Activated naive CD8-positive, alpha-beta T cell treated with anti-CD3 and anti-CD28 coated beads, Interleukin-2, amount 10 ng/mL, durations not matched to agents 7 days and 5 days (primary cell): Measurements from ENCODE around the gene PRSS36. TPM values are rescaled to one million over a fixed set of nuclear protein-coding genes. Genes with fewer than 3 reads are reported as not detected.

Experiments used
- ATAC-seq: fragments of 150-1000 bp; cut with Tn5 transposase; one replicate; pipeline ENCODE4 v1.10.0; 2021; ENCODE audit warnings: low read depth, moderate library complexity
- POLR2A ChIA-PET: fragments of 350-600 bp; sonication (Branson Sonifier 250); formaldehyde crosslinking; loops from one replicate; lab custom pipeline; 2021; ENCODE audit warnings: antibody characterized with exemption; lab: Charles Lee
- DNase-seq: peaks from one replicate; pipeline ENCODE4 v3.0.0; 2021
- H3K27ac Mint-ChIP-seq: one replicate; pipeline ENCODE4 v1.8.0; 2022; ENCODE audit warnings: mild to moderate bottlenecking, mixed read lengths
- H3K27me3 Mint-ChIP-seq: one replicate; pipeline ENCODE4 v1.8.0; 2022; ENCODE audit warnings: mild to moderate bottlenecking, moderate library complexity, mixed read lengths
- H3K36me3 Mint-ChIP-seq: one replicate; pipeline ENCODE4 v1.8.0; 2021; ENCODE audit warnings: mild to moderate bottlenecking, mixed read lengths
- H3K4me1 Mint-ChIP-seq: one replicate; pipeline ENCODE4 v1.8.0; 2021; ENCODE audit warnings: mixed read lengths
- H3K4me3 Mint-ChIP-seq: one replicate; pipeline ENCODE4 v1.8.0; 2022; ENCODE audit warnings: mild to moderate bottlenecking, moderate library complexity, mixed read lengths
- H3K9me3 Mint-ChIP-seq: one replicate; pipeline ENCODE4 v1.8.0; 2021; ENCODE audit warnings: mixed read lengths
- total RNA-seq, 2 experiments: library from RNA; stranded (reverse); gene quantifications; one replicate each; pipeline ENCODE4 v1.2.3, GENCODE V29; 2021

The PRSS36 gene
- total RNA-seq, 2 experiments from 2014 or later: 0.31 to 1.1 TPM

- Mint-ChIP-seq H3K9me3 (no peaks in the 10 kb centered on the region), H3K27ac (peak overlapping the region; percentile 52), H3K4me3 (no peak overlapping the region), H3K4me1 (peaks cover 61% of the 10 kb centered on the region), H3K36me3 (peaks cover 68% of the 10 kb centered on the region), H3K27me3 (no peaks in the 10 kb centered on the region)
- POLR2A ChIA-PET: interaction anchor here (2.4 to 5.2 kb wide), 2 partner anchors 8 to 10 kb away, joined by 10 to 32 read pairs; partner anchors contain the start of gene FUS
- ATAC-seq: no peak
- DNase-seq: no peak
Measured at GRCh38 chr16:31190061-31190460, 40.2 kb upstream of the PRSS36 start.

- Mint-ChIP-seq H3K27me3 (no peaks in the 10 kb centered on the region), H3K36me3 (peaks cover 73% of the 10 kb centered on the region), H3K4me3 (no peak overlapping the region), H3K9me3 (no peaks in the 10 kb centered on the region), H3K4me1 (peaks cover 63% of the 10 kb centered on the region), H3K27ac (no peak overlapping the region)
- ATAC-seq: no peak
- DNase-seq: no peak
- POLR2A ChIA-PET: interaction anchor here (2.4 to 5.2 kb wide), 2 partner anchors 9 to 10 kb away, joined by 10 to 32 read pairs; partner anchors contain the start of gene FUS
Measured at GRCh38 chr16:31189412-31189778, 39.5 kb upstream of the PRSS36 start.

- Mint-ChIP-seq H3K4me3 (no peak overlapping the region), H3K27me3 (no peaks in the 10 kb centered on the region), H3K9me3 (no peaks in the 10 kb centered on the region), H3K36me3 (peaks cover 76% of the 10 kb centered on the region), H3K4me1 (peaks cover 65% of the 10 kb centered on the region), H3K27ac (peak overlapping the region; percentile 26)
- DNase-seq: no peak
- ATAC-seq: no peak
- POLR2A ChIA-PET: interaction anchor here (0.6 to 5.2 kb wide), 6 partner anchors 9 to 239 kb away, joined by 3 to 32 read pairs (median 6); partner anchors contain the start of gene FUS
Measured at GRCh38 chr16:31188450-31189411, 38.9 kb upstream of the PRSS36 start.

GRCh38 chr16:31187808-31188189 lies 37.9 kb upstream of the PRSS36 start:
- Mint-ChIP-seq H3K9me3 (no peaks in the 10 kb centered on the region), H3K4me1 (peaks cover 70% of the 10 kb centered on the region), H3K27me3 (no peaks in the 10 kb centered on the region), H3K27ac (no peak overlapping the region), H3K4me3 (no peak overlapping the region), H3K36me3 (peaks cover 80% of the 10 kb centered on the region)
- no peak for DNase-seq
- no peak for ATAC-seq
- POLR2A ChIA-PET: interaction anchor here (0.6 to 3.2 kb wide), 4 partner anchors 10 to 238 kb away, joined by 3 to 20 read pairs (median 3); no protein-coding TSS in a partner anchor

- POLR2A ChIA-PET: interaction anchor here (0.6 to 3.2 kb wide), 5 partner anchors 10 to 193 kb away, joined by 3 to 20 read pairs (median 3); no protein-coding TSS in a partner anchor
- Mint-ChIP-seq H3K9me3 (no peaks in the 10 kb centered on the region), H3K27me3 (no peaks in the 10 kb centered on the region), H3K4me1 (peaks cover 76% of the 10 kb centered on the region), H3K36me3 (peaks cover 84% of the 10 kb centered on the region), H3K27ac (peak overlapping the region; percentile 50), H3K4me3 (peak overlapping the region; percentile 29)
- DNase-seq (no peak), ATAC-seq (no peak)
Measured at GRCh38 chr16:31186930-31187807, 37.3 kb upstream of the PRSS36 start.

- Mint-ChIP-seq H3K27ac (peak overlapping the region; percentile 74), H3K36me3 (peaks cover 84% of the 10 kb centered on the region), H3K27me3 (no peaks in the 10 kb centered on the region), H3K9me3 (no peaks in the 10 kb centered on the region), H3K4me3 (peak overlapping the region; percentile 62), H3K4me1 (peaks cover 74% of the 10 kb centered on the region)
- ATAC-seq: peak; percentile 15
- DNase-seq: no peak
- POLR2A ChIA-PET: interaction anchor here (3.0 to 3.2 kb wide), 2 partner anchors 15 to 44 kb away, joined by 16 to 20 read pairs; no protein-coding TSS in a partner anchor
Measured at GRCh38 chr16:31186176-31186575, 36.3 kb upstream of the PRSS36 start.

- ATAC-seq (no peak), DNase-seq (no peak)
- H3K36me3 Mint-ChIP-seq: peaks cover 79% of the 10 kb centered on the region
- peak overlapping the region; percentile 62 for H3K4me3 Mint-ChIP-seq
- no peaks in the 10 kb centered on the region for H3K9me3 Mint-ChIP-seq
- POLR2A ChIA-PET: interaction anchor here (0.7 to 3.2 kb wide), 3 partner anchors 15 to 43 kb away, joined by 3 to 20 read pairs (median 16); no protein-coding TSS in a partner anchor
- peaks cover 69% of the 10 kb centered on the region for H3K4me1 Mint-ChIP-seq
- no peaks in the 10 kb centered on the region for H3K27me3 Mint-ChIP-seq
- H3K27ac Mint-ChIP-seq: peak overlapping the region; percentile 74
Measured at GRCh38 chr16:31185339-31185738, 35.5 kb upstream of the PRSS36 start.

GRCh38 chr16:31184888-31185287 lies 35.0 kb upstream of the PRSS36 start:
- Mint-ChIP-seq H3K9me3 (no peaks in the 10 kb centered on the region), H3K4me3 (peak overlapping the region; percentile 62), H3K36me3 (peaks cover 74% of the 10 kb centered on the region), H3K27me3 (no peaks in the 10 kb centered on the region), H3K27ac (peak overlapping the region; percentile 66), H3K4me1 (peaks cover 65% of the 10 kb centered on the region)
- POLR2A ChIA-PET: interaction anchor here (0.7 to 3.2 kb wide), 4 partner anchors 16 to 528 kb away, joined by 3 to 30 read pairs (median 10); partner anchors contain the start of gene PYCARD
- ATAC-seq (no peak), DNase-seq (no peak)

- peaks cover 64% of the 10 kb centered on the region for H3K36me3 Mint-ChIP-seq
- DNase-seq: no peak
- H3K27me3 Mint-ChIP-seq: no peaks in the 10 kb centered on the region
- H3K9me3 Mint-ChIP-seq: no peaks in the 10 kb centered on the region
- ATAC-seq: no peak
- POLR2A ChIA-PET: interaction anchor here (0.6 to 3.2 kb wide), 8 partner anchors 9 to 782 kb away, joined by 3 to 30 read pairs (median 4); partner anchors contain the start of gene PYCARD
- peaks cover 59% of the 10 kb centered on the region for H3K4me1 Mint-ChIP-seq
- H3K27ac Mint-ChIP-seq: peak overlapping the region; percentile 25
- H3K4me3 Mint-ChIP-seq: peak overlapping the region; percentile 99
Measured at GRCh38 chr16:31183432-31184428, 33.9 kb upstream of the PRSS36 start.

GRCh38 chr16:31182391-31182790 lies 32.5 kb upstream of the PRSS36 start:
- peak overlapping the region; percentile 57 for H3K27ac Mint-ChIP-seq
- no peak for ATAC-seq

GRCh38 chr16:31181102-31181830 lies 31.4 kb upstream of the PRSS36 start:
- Mint-ChIP-seq H3K36me3 (peaks cover 48% of the 10 kb centered on the region), H3K4me3 (peak overlapping the region; percentile 99), H3K27ac (peak overlapping the region; percentile 97), H3K4me1 (peaks cover 56% of the 10 kb centered on the region), H3K27me3 (no peaks in the 10 kb centered on the region), H3K9me3 (no peaks in the 10 kb centered on the region)
- POLR2A ChIA-PET: interaction anchor here (0.6 to 5.9 kb wide), 38 partner anchors 9 to 531 kb away, joined by 3 to 138 read pairs (median 6); partner anchors contain the start of genes ARMC5, HSD3B7, ITGAX and KAT8
- ATAC-seq (no peak), DNase-seq (no peak)

More at GRCh38 chr16:31182391-31182790, 32.5 kb upstream of the PRSS36 start:
- POLR2A ChIA-PET: interaction anchor here (0.7 to 3.2 kb wide), 6 partner anchors 15 to 276 kb away, joined by 3 to 30 read pairs (median 4); partner anchors contain the start of genes KAT8 and PYCARD
- Mint-ChIP-seq H3K9me3 (no peaks in the 10 kb centered on the region), H3K4me1 (peaks cover 60% of the 10 kb centered on the region), H3K27me3 (no peaks in the 10 kb centered on the region), H3K36me3 (peaks cover 58% of the 10 kb centered on the region), H3K4me3 (peak overlapping the region; percentile 99)
- no peak for DNase-seq
